ENCODE data around the gene AKAP6.

The AKAP6 gene

GRCh38 chr14:32480337-32480736, 151.2 kb downstream of the AKAP6 start:
- TF ChIP-seq, protein P1, sequence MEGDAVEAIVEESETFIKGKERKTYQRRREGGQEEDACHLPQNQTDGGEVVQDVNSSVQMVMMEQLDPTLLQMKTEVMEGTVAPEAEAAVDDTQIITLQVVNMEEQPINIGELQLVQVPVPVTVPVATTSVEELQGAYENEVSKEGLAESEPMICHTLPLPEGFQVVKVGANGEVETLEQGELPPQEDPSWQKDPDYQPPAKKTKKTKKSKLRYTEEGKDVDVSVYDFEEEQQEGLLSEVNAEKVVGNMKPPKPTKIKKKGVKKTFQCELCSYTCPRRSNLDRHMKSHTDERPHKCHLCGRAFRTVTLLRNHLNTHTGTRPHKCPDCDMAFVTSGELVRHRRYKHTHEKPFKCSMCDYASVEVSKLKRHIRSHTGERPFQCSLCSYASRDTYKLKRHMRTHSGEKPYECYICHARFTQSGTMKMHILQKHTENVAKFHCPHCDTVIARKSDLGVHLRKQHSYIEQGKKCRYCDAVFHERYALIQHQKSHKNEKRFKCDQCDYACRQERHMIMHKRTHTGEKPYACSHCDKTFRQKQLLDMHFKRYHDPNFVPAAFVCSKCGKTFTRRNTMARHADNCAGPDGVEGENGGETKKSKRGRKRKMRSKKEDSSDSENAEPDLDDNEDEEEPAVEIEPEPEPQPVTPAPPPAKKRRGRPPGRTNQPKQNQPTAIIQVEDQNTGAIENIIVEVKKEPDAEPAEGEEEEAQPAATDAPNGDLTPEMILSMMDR (IDR thresholded peaks at IDR 0.05; ENCODE audit: low read depth, low read length) = no peak
- no peak overlapping the region for H3K4me3 ChIP-seq (ENCODE audit: low read depth, low read length)

GRCh38 chr14:32481707-32482106, 152.6 kb downstream of the AKAP6 start:
- H3K4me3 ChIP-seq (ENCODE audit: low read depth, low read length) = no peak overlapping the region
- TF ChIP-seq, protein P1 (IDR thresholded peaks at IDR 0.05; ENCODE audit: low read depth, low read length) = no peak

DNA sequence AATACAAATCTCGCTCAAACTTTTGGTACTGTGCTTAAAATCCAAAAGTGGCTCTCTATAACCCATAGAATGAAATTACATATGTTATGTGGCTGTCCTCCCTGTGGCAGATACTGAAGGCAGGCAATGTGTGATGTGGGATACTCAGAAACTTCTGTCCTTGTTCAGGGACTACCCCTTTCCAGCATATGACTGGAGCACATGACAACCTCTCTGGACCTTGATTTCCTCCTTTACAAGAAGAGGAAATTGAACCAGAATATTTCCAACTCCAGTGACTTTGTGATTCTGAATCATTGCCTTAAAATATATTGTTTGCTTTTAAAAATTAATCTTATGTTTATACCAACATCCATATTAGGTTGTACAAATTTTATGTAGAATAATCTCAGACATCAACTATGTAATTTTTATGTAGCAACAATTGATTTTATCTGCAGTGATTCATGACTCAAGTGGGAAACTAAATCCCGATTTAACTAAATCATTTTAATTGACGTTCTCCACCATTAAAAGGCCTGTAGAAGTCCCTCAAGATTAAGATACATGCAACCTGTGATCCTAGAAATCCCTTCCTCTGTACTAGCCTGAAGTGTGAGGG, 162.4 kb downstream of the AKAP6 start:
- no peak overlapping the region for H3K4me3 ChIP-seq (ENCODE audit: low read depth, low read length)
- TF ChIP-seq, protein P1 (IDR thresholded peaks at IDR 0.05; ENCODE audit: low read depth, low read length) = no peak

GRCh38 chr14:32492457-32492856, 163.4 kb downstream of the AKAP6 start:
- no peak overlapping the region for H3K4me3 ChIP-seq (ENCODE audit: low read depth, low read length)
- TF ChIP-seq, protein P1 (IDR thresholded peaks at IDR 0.05; ENCODE audit: low read depth, low read length) = no peak

- TF ChIP-seq, protein P1 (IDR thresholded peaks at IDR 0.05; ENCODE audit: low read depth, low read length) = no peak
- peak overlapping the region; percentile 40 for H3K4me3 ChIP-seq (ENCODE audit: low read depth, low read length)
Observed at GRCh38 chr14:32494609-32495434, 165.7 kb downstream of the AKAP6 start.

DNA sequence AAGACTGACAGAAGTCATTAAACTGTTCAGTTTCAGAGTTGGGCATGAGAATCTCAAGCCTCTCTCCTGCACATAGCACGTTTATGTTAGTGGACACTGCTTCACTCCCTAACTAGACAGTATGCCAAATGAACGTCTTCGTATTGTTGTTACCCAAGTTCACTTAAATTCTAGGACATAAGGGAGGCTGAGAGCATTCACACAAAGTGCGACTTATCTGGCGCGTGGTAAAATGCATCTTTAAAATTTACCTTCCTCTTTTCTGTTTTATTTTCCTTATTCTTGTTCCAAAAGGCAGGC, 166.3 kb downstream of the AKAP6 start:
- TF ChIP-seq, protein P1 (IDR thresholded peaks at IDR 0.05; ENCODE audit: low read depth, low read length) = no peak
- H3K4me3 ChIP-seq (ENCODE audit: low read depth, low read length) = no peak overlapping the region

GRCh38 chr14:32497248-32497647, 168.2 kb downstream of the AKAP6 start:
- H3K4me3 ChIP-seq (ENCODE audit: low read depth, low read length) = no peak overlapping the region
- TF ChIP-seq, protein P1 (IDR thresholded peaks at IDR 0.05; ENCODE audit: low read depth, low read length) = no peak
